ENCODE data around the gene GTF3C1. TPM values are rescaled to one million over a fixed set of nuclear protein-coding genes. Genes with fewer than 3 reads are reported as not detected.
A peak's percentile ranks its signal among the peaks of the same experiment; 100 is the strongest.

The GTF3C1 gene
- total RNA-seq, 6 experiments from 2014 or later = 66.6 to 86.1 (median 80.3) TPM

DNA sequence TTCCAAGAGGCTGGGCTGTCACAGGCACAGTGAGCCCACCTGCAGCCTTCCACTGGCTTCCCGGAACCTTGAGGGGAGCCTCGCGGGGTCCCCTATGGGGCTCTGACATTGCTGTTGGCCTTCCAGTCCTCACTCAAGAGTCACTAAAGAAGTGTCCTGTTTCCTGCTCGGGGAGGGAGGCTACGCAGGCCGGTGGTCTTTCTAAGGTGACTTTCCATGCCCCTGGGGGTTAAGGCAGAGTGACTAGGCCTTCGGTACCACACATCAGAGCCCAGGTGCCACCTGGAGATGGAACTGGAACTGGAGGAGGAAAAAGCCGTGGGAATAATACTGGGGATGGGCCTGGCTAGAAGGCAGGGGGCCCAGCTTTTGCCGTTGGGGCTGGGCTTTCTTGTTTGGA lies 75.7 kb downstream of the GTF3C1 start:
- Mint-ChIP-seq H3K36me3 (ENCODE audit: low read depth) (peaks cover 85% of the 10 kb centered on the region), H3K4me3 (no peak overlapping the region), H3K9me3 (no peaks in the 10 kb centered on the region)

DNA sequence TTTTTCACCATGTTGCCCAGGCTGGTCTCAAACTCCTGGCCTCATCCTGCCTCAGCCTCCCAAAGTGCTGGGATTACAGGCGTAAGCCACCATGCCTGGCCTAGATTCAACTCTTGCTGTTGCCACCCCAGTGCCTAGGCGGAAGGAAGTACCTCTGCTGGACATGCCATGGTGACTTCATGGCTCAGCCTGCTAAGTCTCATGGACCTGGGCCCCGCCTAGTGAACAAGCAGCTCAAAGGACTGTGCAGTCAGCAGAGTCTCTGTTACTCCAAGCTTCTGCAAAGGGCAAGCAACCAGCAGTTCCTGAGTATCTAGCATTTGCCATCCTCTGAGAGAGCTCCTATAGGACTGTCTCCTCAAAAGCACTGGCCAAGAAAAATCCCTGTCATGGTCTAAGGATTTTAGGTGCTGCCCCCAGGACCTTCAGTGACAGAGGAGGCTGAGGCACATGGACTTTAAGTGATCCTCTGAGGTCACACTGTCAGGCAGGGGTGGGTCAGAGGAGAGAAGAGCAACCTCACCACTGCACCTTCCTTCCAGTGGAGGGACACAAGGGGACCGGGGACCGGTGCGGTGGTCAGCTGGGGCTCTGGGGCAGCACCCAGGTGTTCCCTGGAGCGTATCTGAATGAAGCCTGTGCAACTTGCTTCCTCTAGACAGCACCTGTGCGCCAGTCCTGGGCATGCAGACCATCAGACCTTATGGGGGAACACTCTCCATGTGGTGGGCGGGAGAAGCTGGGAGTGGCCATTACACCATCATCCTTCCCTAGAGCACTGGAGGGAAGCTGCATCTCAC lies 76.4 kb downstream of the GTF3C1 start:
- TF ChIP-seq, protein P1, sequence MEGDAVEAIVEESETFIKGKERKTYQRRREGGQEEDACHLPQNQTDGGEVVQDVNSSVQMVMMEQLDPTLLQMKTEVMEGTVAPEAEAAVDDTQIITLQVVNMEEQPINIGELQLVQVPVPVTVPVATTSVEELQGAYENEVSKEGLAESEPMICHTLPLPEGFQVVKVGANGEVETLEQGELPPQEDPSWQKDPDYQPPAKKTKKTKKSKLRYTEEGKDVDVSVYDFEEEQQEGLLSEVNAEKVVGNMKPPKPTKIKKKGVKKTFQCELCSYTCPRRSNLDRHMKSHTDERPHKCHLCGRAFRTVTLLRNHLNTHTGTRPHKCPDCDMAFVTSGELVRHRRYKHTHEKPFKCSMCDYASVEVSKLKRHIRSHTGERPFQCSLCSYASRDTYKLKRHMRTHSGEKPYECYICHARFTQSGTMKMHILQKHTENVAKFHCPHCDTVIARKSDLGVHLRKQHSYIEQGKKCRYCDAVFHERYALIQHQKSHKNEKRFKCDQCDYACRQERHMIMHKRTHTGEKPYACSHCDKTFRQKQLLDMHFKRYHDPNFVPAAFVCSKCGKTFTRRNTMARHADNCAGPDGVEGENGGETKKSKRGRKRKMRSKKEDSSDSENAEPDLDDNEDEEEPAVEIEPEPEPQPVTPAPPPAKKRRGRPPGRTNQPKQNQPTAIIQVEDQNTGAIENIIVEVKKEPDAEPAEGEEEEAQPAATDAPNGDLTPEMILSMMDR (IDR thresholded peaks at IDR 0.05) = no peak
- Mint-ChIP-seq H3K36me3 (ENCODE audit: low read depth) (peaks cover 87% of the 10 kb centered on the region), H3K4me1 (ENCODE audit: low read depth) (peaks cover 65% of the 10 kb centered on the region), H3K9me3 (no peaks in the 10 kb centered on the region), H3K27ac (peak overlapping the region; percentile 76), H3K4me3 (no peak overlapping the region), H3K27me3 (ENCODE audit: insufficient read depth) (peaks cover 1% of the 10 kb centered on the region; the same call in 1 of the 2 replicates)
- no peak for DNase-seq

More for the DNA sequence above, 75.7 kb downstream of the GTF3C1 start:
- TF ChIP-seq, protein P1 (IDR thresholded peaks at IDR 0.05) = no peak
- Mint-ChIP-seq H3K27me3 (ENCODE audit: insufficient read depth) (peaks cover 1% of the 10 kb centered on the region; the same call in 1 of the 2 replicates), H3K27ac (peak overlapping the region; percentile 76), H3K4me1 (ENCODE audit: low read depth) (peaks cover 65% of the 10 kb centered on the region)
- DNase-seq = no peak

- Mint-ChIP-seq H3K9me3 (peaks cover 1% of the 10 kb centered on the region; the same call in 1 of the 2 replicates), H3K36me3 (ENCODE audit: low read depth) (peaks cover 88% of the 10 kb centered on the region), H3K27ac (peak overlapping the region; percentile 76), H3K4me3 (no peak overlapping the region), H3K4me1 (ENCODE audit: low read depth) (peaks cover 64% of the 10 kb centered on the region), H3K27me3 (ENCODE audit: insufficient read depth) (peaks cover 1% of the 10 kb centered on the region; the same call in 1 of the 2 replicates)
- no peak for DNase-seq
- TF ChIP-seq, protein P1 (IDR thresholded peaks at IDR 0.05) = no peak
These were observed 77.4 kb downstream of the GTF3C1 start for GRCh38 chr16:27472091-27473020.

- Mint-ChIP-seq H3K27ac (no peak overlapping the region; the same call in 1 of the 2 replicates), H3K9me3 (peaks cover 4% of the 10 kb centered on the region; the same call in 1 of the 2 replicates), H3K4me3 (no peak overlapping the region), H3K4me1 (ENCODE audit: low read depth) (peaks cover 57% of the 10 kb centered on the region), H3K27me3 (ENCODE audit: insufficient read depth) (peaks cover 1% of the 10 kb centered on the region; the same call in 1 of the 2 replicates), H3K36me3 (ENCODE audit: low read depth) (peaks cover 89% of the 10 kb centered on the region)
- TF ChIP-seq, protein P1 (IDR thresholded peaks at IDR 0.05) = no peak
- DNase-seq = no peak
These were observed 78.1 kb downstream of the GTF3C1 start for GRCh38 chr16:27471661-27472060.
